Head of caudate nucleus (tissue), 42 donors: ENCODE measurements around the gene NEMP2.
"Not testable (repeated sequence)": the region's sequence is repeated elsewhere in the genome, so short reads cannot be mapped to it uniquely, and the experiment has no call there.

Experiments used
- DNase-seq, 42 donors: peaks; one replicate each; pipeline versions ENCODE4 v3.0.0 to v3.0.0-alpha.2; 2020 to 2021; ENCODE audit warnings: mixed read lengths in 7 of 42
- intact Hi-C: fragments of 100-400 bp; cut with DNase I; formaldehyde crosslinking; loops from one replicate; pipeline ENCODE4 v1.15.0; 2022

NEMP2 gene

GRCh38 chr2:190529486-190530247 is 4.9 kb downstream of the NEMP2 start:
- intact Hi-C loops: no loop called here
- no peak for DNase-seq

GRCh38 chr2:190528521-190529001 is 6.0 kb downstream of the NEMP2 start:
- no peak for DNase-seq
- intact Hi-C loops: no loop called here

- DNase-seq: no peak
- intact Hi-C loops: no loop called here
These were observed 6.6 kb downstream of the NEMP2 start for GRCh38 chr2:190527918-190528317.

- no peak for DNase-seq
- intact Hi-C loops: no loop called here
These were observed 7.3 kb downstream of the NEMP2 start for GRCh38 chr2:190527214-190527613.

GRCh38 chr2:190526105-190526750 is 8.3 kb downstream of the NEMP2 start:
- no peak for DNase-seq
- intact Hi-C loops: no loop called here

GRCh38 chr2:190524928-190525327 is 9.6 kb downstream of the NEMP2 start:
- intact Hi-C loops: no loop called here
- no peak for DNase-seq

- no peak for DNase-seq
- intact Hi-C loops: loop anchor here (10.0 kb wide), 1 partner anchor 435 kb away; no protein-coding TSS in a partner anchor
These were observed 14.4 kb downstream of the NEMP2 start for GRCh38 chr2:190519975-190520767.

DNA sequence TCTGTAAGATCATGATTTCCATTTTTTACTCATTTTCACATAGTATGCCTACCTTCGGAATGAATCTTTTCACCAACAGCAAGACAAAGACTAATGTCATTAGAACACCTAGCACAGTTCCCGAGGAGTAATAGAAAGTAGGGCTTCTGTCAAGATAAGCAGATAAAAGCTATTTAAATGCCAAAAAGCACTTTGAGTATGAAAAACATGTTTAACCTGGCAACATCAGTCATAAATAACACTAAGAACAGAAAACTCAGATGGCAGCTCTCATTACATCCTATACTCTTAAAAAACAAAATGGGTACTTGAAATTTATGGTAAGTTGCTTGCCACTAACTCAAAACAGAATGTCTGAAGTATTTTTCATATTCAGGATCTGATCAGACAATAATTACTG is 17.1 kb downstream of the NEMP2 start:
- intact Hi-C loops: loop anchor here (10.0 kb wide), 1 partner anchor 433 kb away; no protein-coding TSS in a partner anchor
- DNase-seq: no peak

DNA sequence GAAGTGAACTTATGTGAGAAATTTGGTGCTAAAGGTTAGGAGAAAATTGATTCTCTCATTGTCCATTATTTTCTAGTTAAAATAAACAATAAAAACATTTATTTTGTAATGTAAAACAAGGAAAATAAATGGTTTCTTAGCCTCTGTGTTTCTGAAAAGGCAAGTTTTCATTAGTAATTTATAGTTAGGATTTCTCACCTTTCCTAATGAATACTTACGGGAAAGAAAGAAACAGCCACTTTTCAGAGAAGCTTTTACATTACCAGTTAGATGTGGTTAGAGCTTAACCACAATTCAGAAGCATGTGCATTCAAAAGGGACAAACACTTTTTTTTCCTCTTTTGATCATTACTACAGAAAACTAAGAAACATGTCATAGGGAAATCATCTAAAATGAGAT is 18.8 kb downstream of the NEMP2 start:
- DNase-seq: no peak
- intact Hi-C loops: loop anchor here (10.0 kb wide), 1 partner anchor 431 kb away; no protein-coding TSS in a partner anchor

GRCh38 chr2:190514676-190515075 is 19.8 kb downstream of the NEMP2 start:
- DNase-seq: no peak
- intact Hi-C loops: loop anchor here (10.0 kb wide), 1 partner anchor 430 kb away; no protein-coding TSS in a partner anchor

DNA sequence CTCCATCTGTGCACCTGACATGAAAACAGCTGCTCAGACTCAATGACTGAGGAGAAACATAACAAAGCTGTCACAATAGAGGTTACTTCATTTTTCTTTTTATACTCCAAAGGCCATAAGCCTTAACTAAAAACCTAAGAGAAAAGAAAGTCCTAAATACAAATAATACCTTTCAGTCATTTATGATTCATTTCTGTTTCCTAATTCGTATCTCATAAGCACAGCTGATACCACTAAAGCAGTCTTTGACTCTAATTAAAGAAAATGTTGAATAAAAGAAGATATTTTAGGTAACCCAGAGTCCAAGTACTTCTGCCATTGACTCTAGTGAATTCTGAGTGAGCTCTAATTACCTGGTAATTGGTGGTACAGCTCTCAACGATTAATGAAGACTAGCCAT is 20.6 kb downstream of the NEMP2 start:
- DNase-seq: no peak
- intact Hi-C loops: loop anchor here (10.0 kb wide), 1 partner anchor 429 kb away; no protein-coding TSS in a partner anchor

DNA sequence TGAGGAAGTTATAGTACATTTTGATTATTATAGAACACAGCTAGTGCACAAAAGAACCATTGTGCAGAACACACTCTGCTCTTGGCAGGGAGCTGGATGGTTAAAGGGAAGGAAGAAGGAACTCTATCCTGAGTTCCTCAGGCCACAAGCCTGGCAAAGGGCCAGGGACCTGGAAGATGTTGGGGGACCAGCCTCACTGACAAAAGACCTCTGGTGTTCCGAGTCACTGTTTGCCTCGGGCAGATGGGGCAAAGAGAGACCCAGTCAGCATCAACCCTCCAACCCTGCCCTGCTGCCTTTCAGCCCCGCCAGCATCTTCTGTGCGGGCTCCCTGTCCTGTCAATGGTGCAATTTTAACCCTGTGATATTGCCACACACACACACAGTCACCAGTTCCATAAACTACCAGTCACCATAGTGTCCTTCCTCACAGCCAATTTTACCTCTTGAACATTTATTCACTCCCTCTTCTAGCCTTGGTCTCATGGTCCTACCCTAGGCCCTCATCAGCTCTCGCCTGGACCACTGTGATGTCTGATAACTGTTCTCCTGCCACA is 21.9 kb downstream of the NEMP2 start:
- intact Hi-C loops: loop anchor here (10.0 kb wide), 1 partner anchor 428 kb away; no protein-coding TSS in a partner anchor
- no peak for DNase-seq

- DNase-seq: peak in 5 of 42 donors; percentile 47 to 68 (median 51)
- intact Hi-C loops: loop anchor here (10.0 kb wide), 1 partner anchor 426 kb away; no protein-coding TSS in a partner anchor
These were observed 23.4 kb downstream of the NEMP2 start for GRCh38 chr2:190511104-190511503.

GRCh38 chr2:190509895-190510294 is 24.6 kb downstream of the NEMP2 start:
- intact Hi-C loops: loop anchor here (10.0 kb wide), 3 partner anchors 105 to 425 kb away; partner anchors contain the start of gene MFSD6
- DNase-seq: not testable (repeated sequence)

DNA sequence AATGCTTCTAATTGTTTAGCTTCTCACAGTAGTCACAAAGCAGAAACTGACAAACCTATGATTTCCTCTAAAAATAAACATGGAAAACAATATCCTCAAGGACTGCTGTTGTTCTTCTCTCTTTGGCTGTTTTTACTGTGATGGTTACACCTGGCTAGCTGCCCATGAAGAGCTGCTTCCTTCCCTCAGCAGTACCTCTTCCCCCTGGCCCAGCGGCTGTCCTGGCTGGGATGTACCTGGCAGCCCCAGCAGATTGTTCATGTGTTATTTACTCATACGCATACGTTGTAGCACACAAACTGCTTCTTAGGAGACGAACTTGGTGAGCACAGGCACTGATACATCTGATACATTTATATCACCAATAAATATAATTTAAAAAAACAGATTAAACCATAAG is 27.4 kb downstream of the NEMP2 start:
- intact Hi-C loops: loop anchor here (10.0 kb wide), 2 partner anchors 102 to 182 kb away; partner anchors contain the start of gene MFSD6
- DNase-seq: no peak

- intact Hi-C loops: loop anchor here (10.0 kb wide), 2 partner anchors 102 to 182 kb away; partner anchors contain the start of gene MFSD6
- no peak for DNase-seq
These were observed 27.9 kb downstream of the NEMP2 start for GRCh38 chr2:190506666-190507065.

DNA sequence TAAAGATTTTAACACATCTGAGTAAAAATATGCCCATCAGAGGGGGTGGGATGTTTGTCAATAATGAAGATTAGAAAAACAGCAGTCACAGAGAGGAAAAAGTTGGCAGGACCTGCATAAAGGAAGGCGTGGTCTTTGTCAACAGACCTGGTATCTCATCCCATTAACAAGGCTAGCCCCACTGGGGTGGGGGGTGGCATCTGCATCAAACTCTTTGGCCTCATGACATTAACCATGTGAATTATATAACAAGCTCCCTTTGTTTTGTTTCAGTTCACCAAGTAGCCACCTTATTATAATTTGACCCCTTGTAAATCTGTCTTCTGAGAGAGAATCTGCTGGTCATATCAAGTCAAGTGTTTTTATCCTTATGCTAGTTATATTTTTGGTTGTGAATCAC is 28.8 kb downstream of the NEMP2 start:
- DNase-seq: peak in 1 of 42 donors; percentile 57
- intact Hi-C loops: loop anchor here (10.0 kb wide), 2 partner anchors 101 to 181 kb away; partner anchors contain the start of gene MFSD6

- no peak for DNase-seq
- intact Hi-C loops: loop anchor here (10.0 kb wide), 2 partner anchors 100 to 180 kb away; partner anchors contain the start of gene MFSD6
These were observed 29.6 kb downstream of the NEMP2 start for GRCh38 chr2:190504912-190505311.
